GM12878 (cell line): ENCODE results near the gene ARSA. TPM values are rescaled to one million over a fixed set of nuclear protein-coding genes. Genes with fewer than 3 reads are reported as not detected.

Source experiments
- ATAC-seq: fragments of 200-7000 bp; cut with Tn5 transposase; 3 replicates; pipeline ENCODE4 v1.9.1; 2020; ENCODE audit warnings: mild to moderate bottlenecking, moderate library complexity
- BruUV-seq: library from RNA; stranded (reverse); fragments of 400-500 nt; replicated peaks from 2 replicates; lab custom pipeline; 2021; lab: Mats Ljungman, UMichigan
- CTCF ChIA-PET: fragments of 300-600 bp; sonication (Branson Sonifier 250); formaldehyde crosslinking; extraction: SDS; loops from one replicate; lab custom pipeline; 2021; ENCODE audit warnings: inconsistent platforms; lab: Yijun Ruan, JAX
- POLR2A ChIA-PET: fragments of 350-600 bp; formaldehyde crosslinking; extraction: SDS; loops from one replicate; lab custom pipeline; 2021; ENCODE audit warnings: inconsistent platforms; lab: Charles Lee
- RAD21 ChIA-PET: fragments of 300-600 bp; sonication (Branson Sonifier 250); formaldehyde crosslinking; loops from one replicate; lab custom pipeline; 2023; ENCODE audit warnings: antibody characterized with exemption; ENCODE audit not compliant: unreplicated experiment; lab: Charles Lee
- SMC1A ChIA-PET: fragments of 300-600 bp; sonication (Branson Sonifier 250); formaldehyde crosslinking; loops from one replicate; lab custom pipeline; 2023; ENCODE audit not compliant: unreplicated experiment, uncharacterized antibody; lab: Charles Lee
- DNase-seq: peaks from one replicate; pipeline ENCODE4 v3.0.0-alpha.2; 2011; ENCODE audit warnings: low read depth, low spot score
- FAIRE-seq: peaks from 3 replicates; lab custom pipeline; 2011; peaks lifted over from hg19 to GRCh38; lab: Jason Lieb, UNC
- H2AFZ ChIP-seq: 2 replicates; pipeline ENCODE4 v1.6.0; 2011; ENCODE audit warnings: low read depth, low read length, control low read depth; ENCODE audit not compliant: control insufficient read depth
- H3K27ac ChIP-seq: 2 replicates; pipeline ENCODE4 v1.5.1; 2011; ENCODE audit warnings: control low read depth; ENCODE audit not compliant: control insufficient read depth, insufficient read depth
- H3K27me3 ChIP-seq, 2 experiments: replicated peaks in 1 of 2; 2 replicates each; pipeline versions ENCODE4 v1.6.0 to v1.6.1; 2011; ENCODE audit warnings: low read length in 1 of 2; ENCODE audit not compliant: control insufficient read depth in 2 of 2, insufficient read depth in 2 of 2
- H3K36me3 ChIP-seq, 2 experiments: 2 replicates each; pipeline ENCODE4 v1.5.1; 2011; ENCODE audit warnings: low read length in 1 of 2; ENCODE audit not compliant: control insufficient read depth in 2 of 2, insufficient read depth in 2 of 2
- H3K4me1 ChIP-seq: 2 replicates; pipeline ENCODE4 v1.6.1; 2011; ENCODE audit warnings: mild to moderate bottlenecking, low read length, moderate library complexity, mixed read lengths; ENCODE audit not compliant: control insufficient read depth, insufficient read depth
- H3K4me2 ChIP-seq: 2 replicates; pipeline ENCODE4 v1.6.0; 2011; ENCODE audit warnings: control low read depth; ENCODE audit not compliant: control insufficient read depth, insufficient read depth
- H3K4me3 ChIP-seq: fragments of 200-600 bp; sonication (generic); 2 replicates; pipeline ENCODE4 v1.5.1; 2016
- H3K79me2 ChIP-seq: 2 replicates; pipeline ENCODE4 v1.6.0; 2011; ENCODE audit warnings: low read length; ENCODE audit not compliant: control insufficient read depth, insufficient read depth
- H3K9ac ChIP-seq: 2 replicates; pipeline ENCODE4 v1.8.0; 2011; ENCODE audit warnings: low read length, control low read depth, mixed read lengths; ENCODE audit not compliant: control insufficient read depth, insufficient read depth
- H3K9me3 ChIP-seq: replicated peaks from 3 replicates; pipeline ENCODE4 v1.5.1; 2011; ENCODE audit warnings: mild to moderate bottlenecking, low read length; ENCODE audit not compliant: control insufficient read depth, insufficient read depth
- H4K20me1 ChIP-seq: 2 replicates; pipeline ENCODE4 v1.6.0; 2011; ENCODE audit not compliant: control insufficient read depth, insufficient read depth
- MEF2B ChIP-seq: fragments of 450-650 bp; IDR thresholded peaks from 2 replicates; pipeline ENCODE4 v1.6.1; 2018; ENCODE audit warnings: mild to moderate bottlenecking, moderate library complexity; ENCODE audit not compliant: partially characterized antibody, poor library complexity, severe bottlenecking
- NR2C2 ChIP-seq: IDR thresholded peaks from 2 replicates; pipeline ENCODE4 v1.6.1; 2011; ENCODE audit warnings: borderline replicate concordance, low read depth; ENCODE audit not compliant: control insufficient read depth, insufficient read length
- POLR2A ChIP-seq: IDR thresholded peaks from 2 replicates; pipeline ENCODE4 v1.6.1; 2011; ENCODE audit warnings: low read depth, mild to moderate bottlenecking, low read length
- RUNX3 ChIP-seq: IDR thresholded peaks from 2 replicates; pipeline ENCODE4 v1.6.1; 2012; ENCODE audit warnings: low read length, inconsistent platforms
- WGBS: methylation state at CpG from one replicate; pipeline ENCODE4 v1.1.6; 2016; ENCODE audit warnings: low lambda C conversion rate; ENCODE audit not compliant: insufficient replicate concordance, insufficient coverage; ENCODE audit errors: missing lambda C conversion rate; 5-methylcytosine and 5-hydroxymethylcytosine counted together
- in situ Hi-C: fragments of 300-500 bp; cut with MboI; formaldehyde crosslinking; loops from 9 replicates; pipeline ENCODE4 v1.14.3; 2018; ENCODE audit warnings: mixed read lengths
- intact Hi-C: fragments of 100-400 bp; cut with micrococcal nuclease; formaldehyde crosslinking; loops from one replicate; pipeline ENCODE4 v1.14.2; 2022; ENCODE audit not compliant: unreplicated experiment
- polyA plus RNA-seq, 11 experiments: library from polyadenylated mRNA; depleted of rRNA in 4 of 11; unstranded in 6 of 11; stranded (reverse) in 5 of 11; fragments of >200 nt; fragmentation: Nextera tagmentation in 4 of 11; fragmentation: Illumina TruSeq in 1 of 11; extraction: Ambion mirVana in 4 of 11; extraction: Trizol in 1 of 11; gene quantifications; 1 replicate in 1 of 11; 2 replicates in 10 of 11; pipeline versions ENCODE4 v1.2.1 to v1.2.3, GENCODE V29; 2011 to 2016; ENCODE audit warnings: inconsistent platforms in 2 of 11, missing spikeins in 2 of 11, low read depth in 1 of 11
- total RNA-seq, 4 experiments: library from RNA; depleted of rRNA in 3 of 4; stranded (reverse); fragments of >200 nt in 3 of 4; fragmentation: Illumina TruSeq in 1 of 4; extraction: Trizol in 1 of 4; gene quantifications; 2 replicates each; pipeline versions ENCODE4 v1.2.1 to v1.2.3, GENCODE V29; 2013 to 2021

The ARSA gene
- total and polyA plus RNA-seq, 10 of the 15 experiments (the other 5 are each of a cell fraction or from before 2014, with no cell fraction given), result 0.39 to 26.3 (median 9.8) TPM

DNA sequence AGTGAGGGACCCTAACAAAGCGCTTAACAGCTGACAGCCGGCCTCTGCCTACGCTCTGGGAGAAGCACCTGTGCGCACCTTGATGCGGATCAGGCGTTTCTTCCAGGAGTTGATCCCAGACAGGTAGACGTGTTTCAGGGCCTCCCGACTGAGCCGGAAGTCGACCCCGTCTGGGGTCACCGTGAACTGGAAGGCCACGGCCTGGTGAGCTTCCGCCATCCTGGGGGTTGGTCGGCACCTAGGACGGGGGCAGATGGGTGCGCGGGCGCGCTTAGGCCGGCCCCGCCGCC lies 50.3 kb downstream of the ARSA start:
- ChIA-PET RAD21 (no interaction called here), POLR2A (no interaction called here), CTCF (interaction anchor here (0.8 kb wide), 1 partner anchor 30 kb away, joined by 3 read pairs; no protein-coding TSS in a partner anchor), SMC1A (no interaction called here)
- no peaks in the 10 kb centered on the region for H3K27me3 ChIP-seq
- H3K9me3 ChIP-seq, result no peaks in the 10 kb centered on the region
- H3K4me1 ChIP-seq, result peaks cover 15% of the 10 kb centered on the region
- DNase-seq (no peak), ATAC-seq (no peak), FAIRE-seq (no peak)
- H3K79me2 ChIP-seq, result peaks cover 13% of the 10 kb centered on the region
- peaks cover 4 to 8% of the 10 kb centered on the region in 2 experiments; a peak in 3 of 4 replicates for H3K36me3 ChIP-seq
- WGBS, result 46% methylated on average over 15 of the region's 23 CpGs
- 0 out of 2 replicates have a peak overlapping the region, but pooled peaks have one; percentile 42 for H3K4me2 ChIP-seq
- H3K27ac ChIP-seq, result no peak overlapping the region; the same call in 1 of the 2 replicates
- no TSS peak for BruUV-seq
- intact Hi-C loops (no loop called here), in situ Hi-C loops (no loop called here)
- no peak overlapping the region for H3K4me3 ChIP-seq
- TF ChIP-seq POLR2A (peak; percentile 12; the same call in 1 of the 2 replicates), MEF2B (no peak)
- no peak overlapping the region; the same call in 1 of the 2 replicates for H2AFZ ChIP-seq
- H3K9ac ChIP-seq, result peak overlapping the region; percentile 60
- H4K20me1 ChIP-seq, result no peaks in the 10 kb centered on the region

DNA sequence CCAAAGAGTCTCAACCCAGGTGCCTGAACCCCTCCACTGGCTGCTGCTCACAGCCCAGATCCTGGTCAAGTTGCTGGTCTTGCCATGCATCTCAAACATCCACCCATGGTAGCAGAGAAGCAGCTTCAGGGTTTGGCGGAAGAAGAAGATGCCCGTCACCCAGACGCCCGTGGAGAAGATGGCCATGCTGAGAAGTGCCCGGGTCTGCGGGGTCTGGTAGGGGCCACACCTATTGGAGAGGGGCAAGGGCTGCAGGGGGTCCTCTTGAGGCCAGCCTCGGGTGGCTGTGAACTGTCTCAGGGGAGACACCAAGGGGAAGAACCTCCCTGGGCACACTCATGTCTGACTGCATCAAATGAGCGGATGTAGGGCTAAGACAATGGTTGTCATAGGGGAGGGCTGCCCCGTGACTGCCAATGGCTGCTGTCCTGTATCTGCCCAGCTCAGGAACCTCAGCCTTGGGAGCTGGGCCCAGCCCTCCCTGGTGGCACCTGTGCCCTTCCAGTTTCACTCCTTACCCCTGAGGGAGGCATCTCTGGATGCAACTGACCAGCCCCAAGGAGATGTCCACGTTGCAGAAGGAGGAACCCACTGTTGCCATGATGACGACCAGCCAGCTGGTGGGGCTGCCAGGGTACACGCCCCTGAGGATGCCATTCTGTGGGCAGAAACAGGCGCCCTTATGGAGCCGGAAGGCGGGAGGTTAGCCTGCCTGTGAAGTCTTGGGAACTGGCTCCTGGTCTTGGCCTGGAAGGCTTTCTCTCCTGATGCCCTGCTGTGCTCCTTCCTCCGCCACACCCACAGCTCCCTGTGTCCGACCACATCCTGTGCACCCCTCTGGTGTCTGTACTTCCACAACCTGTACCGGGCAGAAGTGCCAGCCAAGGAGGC lies 50.9 kb downstream of the ARSA start:
- no peaks in the 10 kb centered on the region for H3K9me3 ChIP-seq
- ATAC-seq (no peak), DNase-seq (no peak), FAIRE-seq (no peak)
- ChIA-PET CTCF (interaction anchor here (0.8 to 1.0 kb wide), 2 partner anchors 30 to 115 kb away, joined by 3 read pairs; no protein-coding TSS in a partner anchor), POLR2A (no interaction called here), SMC1A (no interaction called here), RAD21 (no interaction called here)
- no peak overlapping the region for H3K4me3 ChIP-seq
- peaks cover 15% of the 10 kb centered on the region for H3K4me1 ChIP-seq
- peaks cover 4 to 9% of the 10 kb centered on the region in 2 experiments; a peak in 3 of 4 replicates for H3K36me3 ChIP-seq
- intact Hi-C loops (no loop called here), in situ Hi-C loops (no loop called here)
- H2AFZ ChIP-seq, result no peak overlapping the region; the same call in 1 of the 2 replicates
- BruUV-seq, result no TSS peak
- H3K79me2 ChIP-seq, result peaks cover 9% of the 10 kb centered on the region
- H4K20me1 ChIP-seq, result no peaks in the 10 kb centered on the region
- H3K9ac ChIP-seq, result peak overlapping the region; percentile 60
- H3K4me2 ChIP-seq, result 0 out of 2 replicates have a peak overlapping the region, but pooled peaks have one; percentile 42
- TF ChIP-seq POLR2A (0 out of 2 replicates have a peak, but pooled peaks have one; percentile 7), RUNX3 (peak; percentile 16; the same call in 1 of the 2 replicates), NR2C2 (no peak)
- no peak overlapping the region for H3K27ac ChIP-seq
- H3K27me3 ChIP-seq, result no peaks in the 10 kb centered on the region
- WGBS, result 76% methylated on average over 18 of the region's 18 CpGs
